Measurements from ENCODE around the gene USP47.

DNA sequence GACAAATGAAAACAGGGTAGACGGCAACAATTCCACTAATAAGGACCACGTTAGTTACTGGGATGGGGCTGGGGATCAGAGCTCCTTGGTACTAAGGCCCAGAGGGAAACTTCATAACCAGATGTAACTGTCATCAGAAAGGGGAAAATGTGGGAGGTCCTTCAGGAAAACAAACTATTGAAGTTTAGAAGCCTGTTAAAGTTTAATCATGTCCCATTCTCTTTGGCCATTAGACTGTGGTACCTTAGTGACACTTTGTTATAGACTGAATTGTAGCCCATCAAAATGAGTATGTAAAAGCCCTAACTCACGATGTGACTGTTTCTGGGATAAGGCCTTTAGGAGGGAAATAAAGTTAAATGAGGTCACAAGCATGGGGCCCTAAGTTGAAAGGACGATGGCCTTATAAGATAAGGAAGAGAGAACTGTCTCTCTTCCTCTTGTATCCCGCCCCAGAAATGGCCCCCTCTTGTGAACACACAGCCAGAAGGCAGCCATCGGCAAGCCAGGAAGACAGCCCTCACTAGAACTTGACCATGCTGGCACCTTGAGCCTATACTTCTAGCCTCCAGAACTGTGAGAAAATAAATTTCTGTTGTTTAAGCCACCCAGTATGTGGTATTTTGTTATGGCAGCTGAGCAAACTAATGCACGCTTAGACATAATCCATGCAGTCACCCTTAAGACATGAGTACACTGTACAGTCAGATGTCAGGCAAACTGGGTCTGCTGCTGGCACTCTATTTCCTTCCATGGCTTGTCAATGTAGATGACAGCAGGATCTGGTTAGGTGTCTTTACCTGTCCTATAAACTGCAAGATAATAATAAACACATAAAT, 26.9 kb upstream of the USP47 start:
- TF ChIP-seq, protein P1, sequence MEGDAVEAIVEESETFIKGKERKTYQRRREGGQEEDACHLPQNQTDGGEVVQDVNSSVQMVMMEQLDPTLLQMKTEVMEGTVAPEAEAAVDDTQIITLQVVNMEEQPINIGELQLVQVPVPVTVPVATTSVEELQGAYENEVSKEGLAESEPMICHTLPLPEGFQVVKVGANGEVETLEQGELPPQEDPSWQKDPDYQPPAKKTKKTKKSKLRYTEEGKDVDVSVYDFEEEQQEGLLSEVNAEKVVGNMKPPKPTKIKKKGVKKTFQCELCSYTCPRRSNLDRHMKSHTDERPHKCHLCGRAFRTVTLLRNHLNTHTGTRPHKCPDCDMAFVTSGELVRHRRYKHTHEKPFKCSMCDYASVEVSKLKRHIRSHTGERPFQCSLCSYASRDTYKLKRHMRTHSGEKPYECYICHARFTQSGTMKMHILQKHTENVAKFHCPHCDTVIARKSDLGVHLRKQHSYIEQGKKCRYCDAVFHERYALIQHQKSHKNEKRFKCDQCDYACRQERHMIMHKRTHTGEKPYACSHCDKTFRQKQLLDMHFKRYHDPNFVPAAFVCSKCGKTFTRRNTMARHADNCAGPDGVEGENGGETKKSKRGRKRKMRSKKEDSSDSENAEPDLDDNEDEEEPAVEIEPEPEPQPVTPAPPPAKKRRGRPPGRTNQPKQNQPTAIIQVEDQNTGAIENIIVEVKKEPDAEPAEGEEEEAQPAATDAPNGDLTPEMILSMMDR (IDR thresholded peaks at IDR 0.05; ENCODE audit: borderline replicate concordance, extremely low read depth, low read length, poor library complexity, severe bottlenecking) = no peak
- TF ChIP-seq EZH2 (IDR thresholded peaks at IDR 0.05; ENCODE audit: borderline replicate concordance, low read depth, low read length, severe bottlenecking) = no peak
